H1 (cell line): Measurements from ENCODE around the gene GLDC. TPM values are rescaled to one million over a fixed set of nuclear protein-coding genes. Genes with fewer than 3 reads are reported as not detected.

ENCODE experiments used
- CTCF ChIA-PET: fragments of 300-600 bp; sonication (Branson Sonifier 250); formaldehyde crosslinking; loops from one replicate; lab custom pipeline; 2021; ENCODE audit not compliant: partially characterized antibody; lab: Charles Lee
- POLR2A ChIA-PET: fragments of 300-600 bp; sonication (Branson Sonifier 250); formaldehyde crosslinking; loops from one replicate; lab custom pipeline; 2021; ENCODE audit warnings: inconsistent platforms; ENCODE audit not compliant: partially characterized antibody; lab: Charles Lee
- DNase-seq, 2 experiments: peaks; one replicate each; pipeline versions ENCODE4 v3.0.0 to v3.0.0-alpha.2; 2010 to 2022; ENCODE audit warnings: low spot score in 2 of 2, low read depth in 1 of 2, mixed read lengths in 1 of 2
- FAIRE-seq: peaks from 2 replicates; lab custom pipeline; 2011; peaks lifted over from hg19 to GRCh38; lab: Jason Lieb, UNC
- H2AFZ ChIP-seq: 2 replicates; pipeline ENCODE4 v1.8.1; 2012; ENCODE audit warnings: low read length, inconsistent platforms
- H2AK5ac ChIP-seq: 2 replicates; pipeline ENCODE4 v1.6.1; 2013; ENCODE audit warnings: low read depth, low read length
- H2BK120ac ChIP-seq: replicated peaks from 2 replicates; pipeline ENCODE3; 2013; ENCODE audit warnings: low read depth, low read length, inconsistent platforms
- H2BK12ac ChIP-seq: 2 replicates; pipeline ENCODE4 v1.6.1; 2013; ENCODE audit warnings: low read depth, low read length
- H2BK15ac ChIP-seq: 2 replicates; pipeline ENCODE4 v1.6.1; 2013; ENCODE audit warnings: low read length
- H2BK20ac ChIP-seq: 2 replicates; pipeline ENCODE4 v1.6.1; 2013; ENCODE audit warnings: low read length
- H2BK5ac ChIP-seq: 2 replicates; pipeline ENCODE4 v1.6.1; 2013; ENCODE audit warnings: low read depth, low read length
- H3K14ac ChIP-seq: 2 replicates; pipeline ENCODE4 v1.6.1; 2013; ENCODE audit warnings: inconsistent platforms; ENCODE audit not compliant: insufficient read length
- H3K18ac ChIP-seq: 2 replicates; pipeline ENCODE4 v1.6.1; 2013; ENCODE audit warnings: low read length; ENCODE audit errors: extremely low read depth
- H3K23ac ChIP-seq: 2 replicates; pipeline ENCODE4 v1.6.1; 2013; ENCODE audit warnings: inconsistent platforms; ENCODE audit not compliant: insufficient read length
- H3K23me2 ChIP-seq: 2 replicates; pipeline ENCODE4 v1.6.1; 2013; ENCODE audit warnings: low read depth, low read length
- H3K27ac ChIP-seq: 2 replicates; pipeline ENCODE4 v1.6.1; 2011; ENCODE audit warnings: low read depth, low read length, inconsistent platforms
- H3K27me3 ChIP-seq, 4 experiments: replicated peaks in 1 of 4; 1 replicate in 1 of 4; 2 replicates in 3 of 4; pipeline versions ENCODE4 v1.6.1 to v1.8.1; 2011 to 2013; ENCODE audit warnings: low read length in 3 of 4, mild to moderate bottlenecking in 3 of 4, inconsistent platforms in 2 of 4, mixed read lengths in 2 of 4, moderate library complexity in 1 of 4; ENCODE audit not compliant: control insufficient read depth in 3 of 4, insufficient read depth in 3 of 4; ENCODE audit errors: extremely low read depth in 1 of 4
- H3K36me3 ChIP-seq, 4 experiments: 2 replicates each; pipeline versions ENCODE4 v1.6.1 to v1.8.1; 2011 to 2013; ENCODE audit warnings: mild to moderate bottlenecking in 4 of 4, low read length in 3 of 4, moderate library complexity in 2 of 4, control low read depth in 1 of 4, inconsistent platforms in 1 of 4; ENCODE audit not compliant: insufficient read depth in 4 of 4, control insufficient read depth in 2 of 4
- H3K4ac ChIP-seq: replicated peaks from 2 replicates; pipeline ENCODE3; 2013; ENCODE audit warnings: low read length, low read depth, mixed read lengths, inconsistent platforms; ENCODE audit not compliant: insufficient read length
- H3K4me1 ChIP-seq, 4 experiments: replicated peaks in 1 of 4; 1 replicate in 1 of 4; 2 replicates in 3 of 4; pipeline versions ENCODE4 v1.6.1 to v1.8.1; 2011 to 2013; ENCODE audit warnings: low read length in 3 of 4, inconsistent platforms in 2 of 4, mixed read lengths in 1 of 4; ENCODE audit not compliant: insufficient read depth in 4 of 4, control insufficient read depth in 3 of 4
- H3K4me2 ChIP-seq, 2 experiments: 2 replicates each; pipeline versions ENCODE4 v1.6.1 to v1.8.1; 2011 to 2013; ENCODE audit warnings: low read depth in 2 of 2, low read length in 2 of 2, control low read depth in 1 of 2, inconsistent platforms in 1 of 2, mild to moderate bottlenecking in 1 of 2; ENCODE audit not compliant: insufficient read depth in 1 of 2
- H3K4me3 ChIP-seq, 4 experiments: fragments of 200-600, 300-600 bp in 1 of 4; sonication (generic), shearing (Covaris generic), sonication (Bioruptor Twin) in 1 of 4; 2 replicates each; pipeline versions ENCODE4 v1.5.1 to v1.8.1; 2011 to 2016; ENCODE audit warnings: low read length in 4 of 4, low read depth in 3 of 4, control low read depth in 2 of 4, inconsistent platforms in 2 of 4, mild to moderate bottlenecking in 2 of 4, mixed read lengths in 1 of 4, moderate library complexity in 1 of 4; ENCODE audit not compliant: insufficient read depth in 2 of 4; ENCODE audit errors: extremely low read depth in 1 of 4
- H3K56ac ChIP-seq: replicated peaks from 2 replicates; pipeline ENCODE3; 2013; ENCODE audit warnings: low read depth, mild to moderate bottlenecking, mixed read lengths, low read length, inconsistent platforms; ENCODE audit not compliant: insufficient read length
- H3K79me1 ChIP-seq: 2 replicates; pipeline ENCODE4 v1.6.1; 2013; ENCODE audit warnings: low read depth, low read length, control low read depth
- H3K79me2 ChIP-seq, 2 experiments: 2 replicates each; pipeline versions ENCODE4 v1.6.1 to v1.8.1; 2012 to 2013; ENCODE audit warnings: low read length in 2 of 2, mild to moderate bottlenecking in 2 of 2, inconsistent platforms in 1 of 2; ENCODE audit not compliant: insufficient read depth in 2 of 2, control insufficient read depth in 1 of 2
- H3K9ac ChIP-seq, 4 experiments: replicated peaks in 1 of 4; 1 replicate in 1 of 4; 2 replicates in 3 of 4; pipeline versions ENCODE4 v1.6.1 to v1.8.1; 2011 to 2013; ENCODE audit warnings: low read depth in 3 of 4, low read length in 3 of 4, control low read depth in 2 of 4, mild to moderate bottlenecking in 2 of 4, moderate library complexity in 2 of 4, inconsistent platforms in 1 of 4; ENCODE audit errors: extremely low read depth in 1 of 4
- H3K9me3 ChIP-seq, 2 experiments: 2 replicates each; pipeline versions ENCODE4 v1.6.1 to v1.8.1; 2012 to 2013; ENCODE audit warnings: mild to moderate bottlenecking in 2 of 2, moderate library complexity in 2 of 2, control low read depth in 1 of 2, inconsistent platforms in 1 of 2, low read depth in 1 of 2, low read length in 1 of 2, mixed read lengths in 1 of 2; ENCODE audit not compliant: insufficient read depth in 2 of 2
- H4K20me1 ChIP-seq, 2 experiments: replicated peaks in 1 of 2; 2 replicates each; pipeline versions ENCODE3 to v1.8.1; 2011 to 2013; ENCODE audit warnings: inconsistent platforms in 2 of 2, low read length in 2 of 2, mild to moderate bottlenecking in 1 of 2; ENCODE audit not compliant: insufficient read depth in 2 of 2, control insufficient read depth in 1 of 2
- H4K5ac ChIP-seq: 2 replicates; pipeline ENCODE4 v1.6.1; 2013; ENCODE audit warnings: low read length, low read depth, mixed read lengths, inconsistent platforms; ENCODE audit not compliant: insufficient read length
- H4K8ac ChIP-seq: 2 replicates; pipeline ENCODE4 v1.8.0; 2013; ENCODE audit warnings: mild to moderate bottlenecking, moderate library complexity, low read length, inconsistent platforms; ENCODE audit not compliant: insufficient read depth; ENCODE audit errors: extremely low read depth
- H4K91ac ChIP-seq: replicated peaks from 2 replicates; pipeline ENCODE3; 2013; ENCODE audit warnings: low read length, mixed read lengths, inconsistent platforms; ENCODE audit not compliant: insufficient read length
- CHD1 ChIP-seq: IDR thresholded peaks from 2 replicates; pipeline ENCODE4 v1.6.1; 2012; ENCODE audit warnings: low read depth, low read length, improper control_type of control experiment
- CTBP2 ChIP-seq: IDR thresholded peaks from 2 replicates; pipeline ENCODE4 v1.7.0; 2011; ENCODE audit warnings: borderline replicate concordance, mild to moderate bottlenecking, moderate library complexity, mixed read lengths, low read length; ENCODE audit not compliant: insufficient read depth, insufficient read length
- KDM4A ChIP-seq: IDR thresholded peaks from one replicate; pipeline ENCODE4 v1.7.1; 2012; ENCODE audit warnings: low read depth, mild to moderate bottlenecking, moderate library complexity, low read length, inconsistent platforms; ENCODE audit not compliant: severe bottlenecking
- RBBP5 ChIP-seq: IDR thresholded peaks from 2 replicates; pipeline ENCODE4 v1.7.1; 2012; ENCODE audit warnings: low read depth, mild to moderate bottlenecking, inconsistent platforms, low read length, moderate library complexity, borderline replicate concordance
- SIN3A ChIP-seq, 2 experiments: IDR thresholded peaks in 1 of 2; conservative IDR thresholded peaks in 1 of 2; 2 replicates each; pipeline ENCODE4 v1.6.1; 2011 to 2012; ENCODE audit warnings: low read length in 2 of 2, improper control_type of control experiment in 1 of 2, low read depth in 1 of 2, mild to moderate bottlenecking in 1 of 2
- whole genome bisulfite sequencing, 2 experiments: shearing (Covaris generic) in 1 of 2; methylation state at CpG; one replicate each; pipeline versions ENCODE4 v1.1.6 to v1.1.7; 2013 to 2015; ENCODE audit warnings: low lambda C conversion rate in 2 of 2, mixed read lengths in 2 of 2, inconsistent platforms in 1 of 2, low coverage in 1 of 2, missing lambda C conversion rate in 1 of 2; ENCODE audit not compliant: insufficient replicate concordance in 2 of 2, insufficient coverage in 1 of 2, insufficient read length in 1 of 2; ENCODE audit errors: extremely low coverage in 1 of 2, missing lambda C conversion rate in 1 of 2; 5-methylcytosine and 5-hydroxymethylcytosine counted together
- polyA plus RNA-seq, 7 experiments: library from polyadenylated mRNA; depleted of rRNA in 3 of 7; stranded (reverse) in 5 of 7; unstranded in 2 of 7; fragments of >200 nt in 5 of 7; fragments of 200-250 nt in 2 of 7; gene quantifications; 1 replicate in 5 of 7; 2 replicates in 1 of 7; 4 replicates in 1 of 7; pipeline versions ENCODE4 v1.2.1 to v1.2.3, GENCODE V29; 2011 to 2013; ENCODE audit warnings: missing spikeins in 2 of 7, mixed read lengths in 2 of 7
- total RNA-seq: library from RNA; stranded (reverse); fragmentation: NEBNext Ultra II Directional; extraction: Animal tissue kit (Norgen Biotek cat#: 25700); gene quantifications from 2 replicates; pipeline ENCODE4 v1.2.1, GENCODE V29; 2021

The GLDC gene
- total and polyA plus RNA-seq, 2 of the 8 experiments (the other 6 are each of a cell fraction or from before 2014, with no cell fraction given) = 48.8 to 101 TPM

- no peaks in the 10 kb centered on the region for H3K23me2 ChIP-seq
- 96% methylated on average over 2 of the region's 2 CpGs; no CpG with 5 or more reads in 1 of the 2 experiments for WGBS, 2 experiments
- no peak overlapping the region for H2BK5ac ChIP-seq
- POLR2A ChIA-PET = no interaction called here
- no peak overlapping the region for H3K18ac ChIP-seq
- no peak overlapping the region for H4K5ac ChIP-seq
- H3K27ac ChIP-seq = no peak overlapping the region
- CTCF ChIA-PET = interaction anchor here (1.5 kb wide), 1 partner anchor 136 kb away, joined by 5 read pairs; no protein-coding TSS in a partner anchor
- H2BK20ac ChIP-seq = no peak overlapping the region
- H2BK15ac ChIP-seq = no peak overlapping the region
- H3K27me3 ChIP-seq = no peaks in the 10 kb centered on the region
- peaks cover 3 to 4% of the 10 kb centered on the region in 2 experiments for H4K20me1 ChIP-seq
- H2AFZ ChIP-seq = no peak overlapping the region
- TF ChIP-seq CTBP2 (no peak), KDM4A (no peak), CHD1 (no peak), SIN3A (conservative IDR thresholded peaks at IDR 0.05 in 1 of 2, IDR thresholded peaks at IDR 0.05 in 1 of 2; ENCODE audit: low read depth in 1 of 2, low read length in 2 of 2) (no peak), RBBP5 (no peak)
- H3K4me3 ChIP-seq = no peak overlapping the region
- DNase-seq = no peak
- no peak overlapping the region for H4K91ac ChIP-seq
- FAIRE-seq = no peak
- H3K36me3 ChIP-seq = peaks cover 3 to 41% (median 8%) of the 10 kb centered on the region in 4 experiments; a peak in 7 of 8 replicates
- H2AK5ac ChIP-seq = no peak overlapping the region
- H3K4ac ChIP-seq = no peak overlapping the region
- H3K9ac ChIP-seq = no peak overlapping the region
- no peak overlapping the region for H2BK120ac ChIP-seq
- no peaks in the 10 kb centered on the region for H3K4me1 ChIP-seq
- H3K9me3 ChIP-seq = no peaks in the 10 kb centered on the region
- H2BK12ac ChIP-seq = no peak overlapping the region
- H3K23ac ChIP-seq = no peak overlapping the region
- no peak overlapping the region for H3K56ac ChIP-seq
- H3K79me2 ChIP-seq = peaks cover 0 to 6% of the 10 kb centered on the region in 2 experiments; a peak in 2 of 4 replicates
- H3K14ac ChIP-seq = no peak overlapping the region
- H4K8ac ChIP-seq = no peak overlapping the region
- H3K79me1 ChIP-seq = no peaks in the 10 kb centered on the region
- H3K4me2 ChIP-seq = no peak overlapping the region
Measured at GRCh38 chr9:6490863-6491262, 154.7 kb downstream of the GLDC start.
